Airway epithelial cell (primary cell): ENCODE measurements around the gene KLHL2. TPM values are rescaled to one million over a fixed set of nuclear protein-coding genes. Genes with fewer than 3 reads are reported as not detected.

Experiments used
- total RNA-seq: library from RNA; depleted of rRNA; stranded (reverse); fragments of >200 nt; gene quantifications from 2 replicates; pipeline ENCODE4 v1.2.3, GENCODE V29; 2015

Gene KLHL2
- total RNA-seq = 15.2 and 19.6 TPM in 2 replicates

GRCh38 chr4:165207431-165208220 lies at the start of gene KLHL2:
Gene KLHL2, plus strand, starts transcription at chr4:165207561. Its CDS starts 316 bp downstream, at chr4:165207877.

GRCh38 chr4:165327211-165328100 lies 120.1 kb downstream of the KLHL2 start, which contains the start of gene MSMO1:
Gene MSMO1, plus strand, starts transcription at chr4:165327669. Its CDS starts 5,702 bp downstream, at chr4:165333371.

Other genes starting within 250 kb of the KLHL2 start
- gene TRIM61, start 229.9 kb upstream of the KLHL2 start, total RNA-seq = 0.79 and 1.2 TPM in 2 replicates
- gene TRIM60, start 175.6 kb upstream of the KLHL2 start, total RNA-seq = not detected in 2 replicates
- not detected in 2 replicates for gene TRIM75, start 153.7 kb upstream of the KLHL2 start, total RNA-seq
- gene TMEM192, start 94.7 kb upstream of the KLHL2 start, total RNA-seq = 7.8 and 10.0 TPM in 2 replicates
- 297 and 415 TPM in 2 replicates for gene MSMO1, start 120.1 kb downstream of the KLHL2 start, total RNA-seq
- gene CPE, start 171.4 kb downstream of the KLHL2 start, total RNA-seq = 17.7 and 19.9 TPM in 2 replicates